ENCODE results near the gene DUSP5.

DNA sequence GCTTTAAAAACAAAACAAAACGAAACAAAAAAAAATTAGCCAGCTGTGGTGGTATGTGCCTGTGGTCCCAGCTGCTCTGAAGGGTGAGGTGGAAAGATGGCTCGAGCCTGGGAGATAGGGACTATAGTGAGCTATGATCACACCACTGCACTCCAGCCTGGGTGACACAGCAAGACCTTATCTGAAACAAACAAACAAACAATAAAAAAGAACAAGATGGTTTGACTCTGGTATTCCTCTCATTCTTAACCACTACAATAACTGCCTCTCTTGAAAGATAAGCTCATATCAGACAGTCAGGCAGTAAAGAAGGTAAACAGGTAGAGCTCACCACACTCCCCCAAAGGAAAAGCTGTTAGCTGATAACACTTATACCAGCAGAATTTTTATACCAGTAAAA lies 14.1 kb upstream of the DUSP5 start:
- TF ChIP-seq, protein P1, sequence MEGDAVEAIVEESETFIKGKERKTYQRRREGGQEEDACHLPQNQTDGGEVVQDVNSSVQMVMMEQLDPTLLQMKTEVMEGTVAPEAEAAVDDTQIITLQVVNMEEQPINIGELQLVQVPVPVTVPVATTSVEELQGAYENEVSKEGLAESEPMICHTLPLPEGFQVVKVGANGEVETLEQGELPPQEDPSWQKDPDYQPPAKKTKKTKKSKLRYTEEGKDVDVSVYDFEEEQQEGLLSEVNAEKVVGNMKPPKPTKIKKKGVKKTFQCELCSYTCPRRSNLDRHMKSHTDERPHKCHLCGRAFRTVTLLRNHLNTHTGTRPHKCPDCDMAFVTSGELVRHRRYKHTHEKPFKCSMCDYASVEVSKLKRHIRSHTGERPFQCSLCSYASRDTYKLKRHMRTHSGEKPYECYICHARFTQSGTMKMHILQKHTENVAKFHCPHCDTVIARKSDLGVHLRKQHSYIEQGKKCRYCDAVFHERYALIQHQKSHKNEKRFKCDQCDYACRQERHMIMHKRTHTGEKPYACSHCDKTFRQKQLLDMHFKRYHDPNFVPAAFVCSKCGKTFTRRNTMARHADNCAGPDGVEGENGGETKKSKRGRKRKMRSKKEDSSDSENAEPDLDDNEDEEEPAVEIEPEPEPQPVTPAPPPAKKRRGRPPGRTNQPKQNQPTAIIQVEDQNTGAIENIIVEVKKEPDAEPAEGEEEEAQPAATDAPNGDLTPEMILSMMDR (IDR thresholded peaks at IDR 0.05), result no peak
- TF ChIP-seq EZH2phosphoT487 (IDR thresholded peaks at IDR 0.05) (no peak), EZH2 (IDR thresholded peaks at IDR 0.05) (no peak)

All from neural progenitor cell (in vitro differentiated cells).